Globus pallidus (tissue), 1 donor: ENCODE data around the gene STEAP2.
"Not testable (repeated sequence)": the region's sequence is repeated elsewhere in the genome, so short reads cannot be mapped to it uniquely, and the experiment has no call there.

Experiments used
- DNase-seq: peaks from one replicate; pipeline ENCODE4 v3.0.0-alpha.2; 2015; ENCODE audit warnings: low spot score

The STEAP2 gene

DNA sequence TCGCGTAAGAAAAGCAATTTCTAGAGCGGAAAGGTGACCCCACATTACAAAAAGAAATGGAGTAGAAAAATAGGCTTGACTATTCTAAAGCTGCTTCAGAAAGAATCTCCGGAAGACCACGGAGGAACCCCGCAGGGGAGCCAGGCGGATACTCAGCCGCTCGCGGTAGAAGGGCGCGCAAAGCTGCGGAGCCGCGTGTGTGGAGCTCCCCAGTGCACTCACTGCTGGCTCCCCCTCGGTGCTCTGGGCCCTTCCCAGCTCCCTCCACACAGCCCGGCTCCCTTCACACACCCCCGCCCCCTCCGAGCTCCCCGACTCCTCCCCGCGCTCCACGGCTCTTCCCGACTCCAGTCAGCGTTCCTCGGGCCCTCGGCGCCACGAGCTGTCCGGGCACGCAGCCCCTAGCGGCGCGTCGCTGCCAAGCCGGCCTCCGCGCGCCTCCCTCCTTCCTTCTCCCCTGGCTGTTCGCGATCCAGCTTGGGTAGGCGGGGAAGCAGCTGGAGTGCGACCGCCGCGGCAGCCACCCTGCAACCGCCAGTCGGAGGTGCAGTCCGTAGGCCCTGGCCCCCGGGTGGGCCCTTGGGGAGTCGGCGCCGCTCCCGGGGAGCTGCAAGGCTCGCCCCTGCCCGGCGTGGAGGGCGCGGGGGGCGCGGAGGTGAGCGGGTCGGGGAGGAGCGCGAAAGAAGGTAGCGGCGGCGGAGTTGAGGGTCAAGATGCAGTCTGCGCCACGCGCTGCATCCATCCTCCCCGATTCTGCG is at the start of gene STEAP2:
Gene STEAP2 (plus strand): TSS at position 350 of the 758 bp plus-strand sequence. CDS start 13,343 bp downstream, outside the sequence.
- DNase-seq = peak; percentile 64

DNA sequence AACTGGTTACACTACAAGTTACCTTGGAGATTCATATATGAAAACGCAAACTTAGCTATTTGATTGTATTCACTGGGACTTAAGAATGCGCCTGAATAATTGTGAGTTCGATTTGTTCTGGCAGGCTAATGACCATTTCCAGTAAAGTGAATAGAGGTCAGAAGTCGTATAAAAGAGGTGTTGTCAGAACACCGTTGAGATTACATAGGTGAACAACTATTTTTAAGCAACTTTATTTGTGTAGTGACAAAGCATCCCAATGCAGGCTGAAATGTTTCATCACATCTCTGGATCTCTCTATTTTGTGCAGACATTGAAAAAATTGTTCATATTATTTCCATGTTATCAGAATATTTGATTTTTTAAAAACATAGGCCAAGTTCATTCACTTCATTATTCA is 48.0 kb upstream of the STEAP2 start:
- DNase-seq = no peak

DNA sequence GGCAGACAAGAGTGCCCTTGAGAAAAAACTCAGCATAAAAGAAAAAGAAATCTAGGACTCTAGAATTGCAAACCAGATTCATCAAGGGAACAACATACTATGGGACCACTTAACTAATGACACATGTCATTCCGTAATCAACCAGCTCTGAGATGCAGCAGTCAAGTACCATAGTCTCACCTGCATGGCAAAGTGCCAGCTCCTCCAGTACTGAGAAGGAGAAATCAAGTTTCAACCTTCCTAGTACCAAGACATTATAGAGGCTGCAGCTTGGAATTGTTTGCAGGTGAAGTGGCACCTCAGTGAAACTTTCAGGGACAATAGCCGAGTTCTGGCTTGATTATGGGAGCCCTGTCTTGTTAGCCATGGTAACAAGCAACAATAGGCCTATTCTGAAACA is 45.8 kb upstream of the STEAP2 start:
- no peak for DNase-seq

DNA sequence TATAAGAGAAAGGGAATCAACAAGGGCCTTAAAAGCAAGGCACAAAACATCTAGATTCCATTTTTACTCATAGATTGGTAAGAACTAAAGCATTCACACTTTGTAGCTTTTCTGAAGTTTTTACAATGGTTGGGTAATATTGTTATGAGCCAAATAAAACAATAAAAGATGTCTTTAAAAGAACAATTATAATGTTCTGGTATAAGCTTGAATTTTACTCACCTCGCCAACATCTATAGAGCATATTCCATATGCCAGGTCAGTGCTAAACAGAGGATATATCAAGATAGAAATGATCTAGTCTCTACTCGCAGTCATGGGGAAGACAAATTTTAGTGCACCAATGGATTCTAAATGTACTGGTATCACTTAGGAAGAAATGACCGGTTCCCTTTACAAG is 45.4 kb upstream of the STEAP2 start:
- DNase-seq = no peak

DNA sequence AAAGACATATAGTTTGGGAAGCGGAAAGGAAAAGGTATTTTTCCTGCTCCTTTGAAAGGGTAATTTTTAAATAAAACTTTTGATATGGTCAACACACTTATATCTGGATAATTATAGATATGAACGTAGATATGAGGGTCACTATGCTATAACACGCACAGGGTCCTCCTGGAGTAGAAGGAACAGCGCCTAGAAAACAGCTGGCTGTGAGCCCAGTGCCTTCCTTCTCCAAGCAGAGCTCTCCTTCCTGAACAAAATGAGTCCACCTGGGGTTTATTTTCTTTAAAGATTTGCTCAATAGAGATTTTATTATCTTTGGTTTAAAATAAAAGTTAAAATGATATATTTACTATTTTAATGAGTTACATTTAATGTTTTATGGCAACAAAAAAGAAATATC is 44.2 kb upstream of the STEAP2 start:
- no peak for DNase-seq

DNA sequence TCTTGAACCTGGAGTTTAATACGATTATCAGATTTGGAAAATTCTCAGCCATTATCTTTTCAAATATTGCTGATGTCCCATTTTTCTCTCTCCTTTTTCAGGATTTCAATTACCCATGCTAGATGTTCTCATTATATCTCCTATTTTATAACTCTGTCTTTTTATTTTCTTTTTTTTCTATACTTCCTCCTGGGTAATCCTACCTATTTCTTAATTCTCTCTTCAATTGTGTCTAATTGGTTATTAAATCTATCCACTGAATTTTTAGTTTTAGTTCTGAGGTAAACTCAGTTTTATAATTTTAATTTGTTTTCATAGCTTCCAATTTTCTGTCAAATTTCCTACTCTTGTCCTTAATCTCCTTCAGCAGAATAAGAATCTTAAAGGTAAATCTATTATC is 41.6 kb upstream of the STEAP2 start:
- DNase-seq = no peak

DNA sequence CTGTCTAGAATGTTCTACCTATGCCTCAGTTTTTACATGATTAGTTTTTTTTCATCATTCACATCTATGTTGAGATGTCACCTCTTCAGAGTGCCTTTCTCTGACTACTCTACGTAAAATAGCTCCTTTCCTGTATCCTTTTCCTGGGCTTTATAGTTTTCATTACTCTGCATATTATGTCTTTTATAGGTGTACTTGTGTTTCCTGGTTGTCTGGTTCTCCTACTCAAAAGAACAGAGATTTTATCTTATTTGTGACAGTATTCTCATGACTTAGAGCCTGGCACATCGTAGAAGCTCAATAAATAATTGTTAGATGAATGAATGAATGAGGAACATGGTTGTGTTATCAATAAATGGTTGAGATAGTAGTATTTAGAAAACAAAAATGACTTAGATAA is 39.4 kb upstream of the STEAP2 start:
- no peak for DNase-seq

DNA sequence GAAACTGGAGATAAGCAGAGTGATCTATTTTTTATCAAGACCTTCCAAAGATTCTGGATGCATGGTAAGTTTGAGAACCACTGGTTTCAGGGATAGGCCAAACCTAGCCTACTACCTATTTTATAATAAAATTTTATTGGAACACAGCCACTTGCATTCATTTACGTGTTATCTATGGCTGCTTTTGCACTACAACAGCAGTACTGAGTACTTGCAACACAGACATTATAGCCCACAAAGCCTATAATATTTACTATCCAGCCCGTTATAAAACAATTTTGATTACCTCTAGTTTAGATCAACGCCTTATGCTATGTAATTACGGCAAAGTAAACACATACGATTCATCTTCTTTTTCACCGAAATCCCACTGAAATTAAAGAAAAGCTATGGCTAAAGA is 38.9 kb upstream of the STEAP2 start:
- no peak for DNase-seq

DNA sequence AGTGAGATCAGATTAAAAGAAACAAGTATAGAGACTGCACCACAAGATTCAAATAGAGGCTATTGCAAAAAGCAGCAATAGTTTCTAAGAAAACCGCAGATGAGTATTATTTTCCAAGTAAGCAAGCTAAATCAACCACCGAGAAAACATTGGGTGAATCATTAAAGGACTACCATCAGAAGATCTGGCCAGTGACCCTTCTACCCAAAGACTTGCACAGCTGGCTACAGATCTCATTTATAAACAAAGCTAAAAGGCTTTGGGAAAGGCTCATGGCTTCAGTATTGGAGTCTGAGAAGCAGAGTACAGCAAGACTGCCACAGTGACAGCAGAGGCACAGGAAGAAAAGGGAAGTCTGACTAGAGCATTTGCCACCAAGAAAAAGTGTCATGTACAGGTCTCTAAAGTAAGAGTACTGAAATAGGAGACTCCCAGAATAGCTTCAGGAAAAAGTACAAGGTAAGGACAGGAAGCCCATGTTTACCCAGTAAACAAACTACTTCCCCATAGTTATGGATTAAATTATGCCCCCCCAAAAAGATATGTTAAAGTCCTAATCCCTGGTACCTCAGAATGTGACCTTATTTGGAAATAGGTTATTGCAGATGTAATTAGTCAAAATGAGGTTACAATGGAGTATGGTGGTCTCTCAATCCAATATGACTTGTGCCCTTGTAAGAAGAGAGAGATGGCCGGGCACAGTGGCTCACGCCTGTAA is 38.3 kb upstream of the STEAP2 start:
- no peak for DNase-seq

DNA sequence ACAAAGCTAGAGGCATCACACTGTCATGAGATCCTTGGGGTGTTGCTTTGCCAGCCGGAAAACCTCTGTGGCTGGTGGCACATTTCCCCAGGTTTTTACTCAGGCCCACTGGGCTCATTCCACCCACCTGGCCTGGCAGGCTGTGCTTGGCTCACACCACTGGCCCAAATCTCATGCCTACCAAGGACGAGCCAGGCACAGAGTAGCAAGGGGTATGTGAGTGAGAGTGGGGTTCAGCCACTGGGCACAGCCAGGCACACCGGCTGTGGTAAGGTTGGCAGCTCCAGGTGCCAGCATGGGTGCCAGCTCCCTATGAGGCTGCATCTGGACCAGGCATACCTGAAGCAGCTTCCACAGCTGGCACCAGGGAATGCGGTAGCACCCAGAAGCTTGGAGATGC is 35.9 kb upstream of the STEAP2 start:
- DNase-seq = no peak

DNA sequence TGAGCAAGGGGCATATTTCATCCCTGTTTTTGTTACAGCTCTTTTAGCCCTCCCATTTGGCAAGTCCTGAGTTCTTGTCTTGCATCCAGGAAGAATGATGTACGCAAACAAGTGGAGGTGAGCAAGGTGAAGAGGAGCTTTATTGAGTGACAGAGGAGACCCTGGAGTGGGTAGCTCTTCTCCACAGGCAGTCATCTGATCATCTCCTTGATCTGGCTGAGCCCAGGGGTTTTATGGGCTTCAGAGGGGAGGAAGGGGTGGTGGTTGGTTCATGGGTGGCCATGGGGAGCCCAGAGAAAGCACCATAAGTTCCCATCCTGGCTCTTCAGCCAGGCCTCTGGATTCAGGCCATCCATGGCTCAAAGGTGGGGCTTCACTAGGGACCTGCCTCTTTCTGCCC is 35.3 kb upstream of the STEAP2 start:
- no peak for DNase-seq

DNA sequence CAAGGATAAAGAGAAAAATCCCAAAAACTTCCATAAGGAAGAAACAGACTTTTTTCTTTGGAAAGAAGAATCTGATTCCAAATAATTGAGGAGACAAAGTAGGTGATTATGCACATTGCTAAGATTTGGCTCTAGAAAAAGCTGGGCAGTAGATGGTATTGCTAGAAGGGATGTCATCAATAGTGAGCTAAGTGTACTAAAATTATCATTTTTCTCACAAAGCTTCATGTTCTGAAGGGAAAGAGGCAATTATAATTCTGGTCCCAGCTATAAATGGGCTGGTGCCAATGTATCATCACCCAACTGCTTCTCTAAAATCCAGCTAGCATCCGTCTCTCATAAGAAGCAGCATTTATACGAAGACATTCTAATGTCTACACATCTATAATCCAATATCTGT is 33.4 kb upstream of the STEAP2 start:
- no peak for DNase-seq

DNA sequence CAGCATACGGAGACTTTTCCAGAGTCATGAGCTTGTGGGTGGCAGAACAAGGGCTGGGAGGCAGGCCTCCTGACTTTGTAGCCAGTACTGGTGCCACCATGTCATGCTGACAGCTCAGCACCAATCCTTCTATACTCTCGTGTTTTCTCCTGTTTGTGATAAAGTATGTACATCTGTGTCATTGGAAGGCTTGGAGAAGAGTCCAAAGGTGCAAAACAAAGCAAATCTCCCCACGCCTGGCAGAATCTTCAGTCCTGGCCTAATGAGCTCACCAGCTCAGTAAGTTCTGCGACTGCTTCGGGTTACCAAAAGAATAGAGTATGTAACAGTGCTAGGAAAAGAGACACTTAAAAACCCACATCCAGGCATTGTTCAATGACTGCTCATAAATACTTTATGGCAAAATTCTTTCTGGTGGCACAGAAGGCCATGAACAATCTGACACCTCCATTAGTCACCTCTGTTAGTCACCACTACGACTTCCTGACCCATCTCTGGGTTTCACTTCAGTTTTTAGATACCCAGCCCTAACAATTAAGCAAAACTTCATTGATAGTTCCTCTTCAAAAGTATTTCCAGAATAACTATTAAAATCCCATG is 32.8 kb upstream of the STEAP2 start:
- DNase-seq = no peak

DNA sequence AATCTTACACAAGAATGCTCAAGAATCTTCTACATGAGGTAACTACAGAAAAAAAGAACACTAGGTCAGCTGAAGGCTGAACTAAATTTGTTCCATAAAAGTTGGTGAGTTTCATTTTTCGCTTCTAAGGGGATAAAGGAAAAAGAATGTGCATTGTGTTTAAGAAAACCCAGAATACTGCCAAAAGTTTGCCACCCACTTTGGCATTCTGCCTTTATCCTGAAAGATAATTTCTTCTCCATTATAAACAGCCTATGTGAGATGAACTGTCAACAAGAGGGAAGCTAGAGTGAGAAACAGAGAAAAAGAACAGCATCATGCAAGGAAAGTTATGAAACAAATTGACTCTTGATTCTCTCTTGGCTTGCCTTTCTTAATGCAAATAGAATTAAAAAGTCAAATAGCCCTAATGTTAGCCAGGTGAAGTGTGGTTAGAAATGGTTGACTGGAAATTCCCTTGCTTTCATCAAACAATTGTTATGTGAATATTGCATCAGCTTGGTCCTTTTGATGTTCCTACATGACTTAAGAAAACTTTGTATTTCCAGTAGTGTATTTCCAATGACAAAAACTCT is 31.4 kb upstream of the STEAP2 start:
- DNase-seq = no peak

DNA sequence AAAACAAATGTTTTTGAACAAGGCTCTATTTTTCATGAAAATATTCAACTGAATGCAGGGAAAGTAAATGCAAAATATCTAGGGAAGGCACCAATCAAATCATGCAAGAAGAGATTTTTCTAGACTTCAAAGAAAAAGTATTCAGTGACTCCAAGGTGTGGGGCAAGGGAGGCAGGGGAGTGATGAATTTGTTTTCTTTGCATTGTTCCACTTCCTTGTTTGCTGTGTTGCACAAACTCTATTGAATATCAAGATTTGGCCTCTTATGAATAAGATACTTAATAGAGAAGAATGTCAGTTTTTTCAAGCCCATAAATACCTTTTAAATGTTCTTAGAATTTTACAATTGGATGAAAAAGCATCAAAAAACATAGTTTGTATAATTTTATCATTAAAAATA is 30.9 kb upstream of the STEAP2 start:
- DNase-seq = no peak

DNA sequence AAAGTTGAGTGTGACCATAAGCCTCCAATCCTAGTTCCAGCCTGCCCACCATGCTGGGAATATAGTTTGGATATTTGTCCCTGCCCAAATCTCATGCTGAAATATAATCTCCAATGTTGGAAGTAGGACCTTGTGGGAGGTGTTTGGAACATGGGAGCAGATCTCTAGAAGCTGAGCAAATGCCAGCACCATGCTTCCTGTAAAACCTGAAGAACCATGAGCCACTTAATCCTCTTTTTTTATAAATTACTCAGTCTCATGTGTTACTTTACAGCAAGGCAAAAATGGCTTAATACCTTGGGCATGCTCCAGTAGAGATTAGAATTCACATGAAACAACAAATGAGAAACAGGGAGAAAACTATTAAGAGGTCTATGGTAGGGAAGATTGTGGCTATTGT is 30.1 kb upstream of the STEAP2 start:
- no peak for DNase-seq

DNA sequence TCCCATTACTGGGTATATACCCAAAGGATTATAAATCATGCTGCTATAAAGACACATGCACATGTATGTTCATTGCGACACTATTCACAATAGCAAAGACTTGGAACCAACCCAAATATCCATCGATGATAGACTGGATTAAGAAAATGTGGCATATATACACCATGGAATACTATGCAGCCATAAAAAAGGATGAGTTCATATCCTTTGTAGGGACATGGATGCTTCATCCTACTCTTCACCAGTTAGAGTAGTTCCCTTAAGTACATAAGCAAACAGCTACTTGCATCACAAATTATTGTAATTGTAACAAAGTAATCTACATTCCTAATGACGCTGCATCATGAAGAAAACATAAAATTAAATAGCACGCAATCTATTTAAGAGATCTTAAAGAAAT is 25.2 kb upstream of the STEAP2 start:
- DNase-seq = not testable (repeated sequence)

DNA sequence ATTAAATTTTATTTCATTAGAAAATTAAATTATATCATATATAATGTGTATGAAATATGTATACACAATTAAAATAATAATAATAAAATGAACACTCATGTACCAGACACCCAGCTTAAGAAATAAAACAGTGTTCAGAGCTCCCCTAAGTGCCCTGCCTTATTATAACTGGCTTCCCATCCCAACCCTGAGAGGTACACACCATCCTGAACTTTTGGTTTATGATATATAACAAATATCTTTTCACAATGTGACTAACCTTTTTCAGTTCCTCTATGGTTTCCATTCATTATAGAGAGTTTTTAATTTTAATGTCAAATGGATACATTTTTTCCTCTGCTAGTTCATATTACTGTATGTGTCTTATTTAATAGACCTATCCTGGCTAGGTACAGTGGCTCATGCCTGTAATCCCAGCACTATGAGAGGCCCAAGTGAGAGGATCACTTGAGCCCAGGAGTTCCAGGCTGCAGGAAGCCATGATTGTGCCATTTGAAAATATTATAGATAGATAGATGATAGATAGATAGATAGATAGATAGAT is 24.0 kb upstream of the STEAP2 start:
- DNase-seq = no peak

DNA sequence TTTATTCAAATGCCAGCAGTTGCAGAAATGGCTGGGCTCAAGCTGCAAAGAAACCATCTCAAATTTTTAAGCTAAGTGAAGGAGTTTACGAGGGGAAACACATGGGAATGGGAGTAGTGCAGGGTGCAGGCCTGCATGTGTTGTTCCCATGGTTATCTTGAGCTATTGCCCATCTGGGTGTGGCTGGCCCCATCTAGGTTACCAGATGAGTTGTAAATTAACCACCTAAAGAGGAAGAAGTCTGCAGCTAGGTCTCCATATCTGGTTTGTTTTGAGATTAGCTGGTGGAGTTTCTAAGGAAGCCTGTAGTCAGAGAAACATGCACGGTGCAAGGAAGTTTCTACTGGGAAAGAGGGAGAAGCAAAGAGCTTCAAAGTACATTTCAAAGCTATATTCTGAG is 23.3 kb upstream of the STEAP2 start:
- no peak for DNase-seq

DNA sequence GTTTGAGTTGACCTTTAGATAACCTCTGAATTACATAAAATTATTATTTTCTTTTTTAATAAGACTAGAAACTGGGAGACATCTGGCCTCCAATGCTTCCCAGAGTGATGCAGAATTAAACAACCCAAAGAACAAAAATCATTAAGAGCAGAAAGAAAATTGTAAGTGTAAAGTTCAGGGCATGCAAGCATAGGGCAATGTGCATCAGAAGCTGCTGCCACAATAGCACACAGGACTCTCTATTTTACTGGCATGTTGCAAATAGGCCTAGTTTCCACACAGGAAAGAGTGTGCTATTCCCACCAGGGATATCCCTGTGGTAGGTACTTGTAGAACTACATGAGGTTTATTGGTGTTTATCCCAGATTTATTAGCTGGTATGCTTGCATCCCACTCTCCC is 20.5 kb upstream of the STEAP2 start:
- no peak for DNase-seq

DNA sequence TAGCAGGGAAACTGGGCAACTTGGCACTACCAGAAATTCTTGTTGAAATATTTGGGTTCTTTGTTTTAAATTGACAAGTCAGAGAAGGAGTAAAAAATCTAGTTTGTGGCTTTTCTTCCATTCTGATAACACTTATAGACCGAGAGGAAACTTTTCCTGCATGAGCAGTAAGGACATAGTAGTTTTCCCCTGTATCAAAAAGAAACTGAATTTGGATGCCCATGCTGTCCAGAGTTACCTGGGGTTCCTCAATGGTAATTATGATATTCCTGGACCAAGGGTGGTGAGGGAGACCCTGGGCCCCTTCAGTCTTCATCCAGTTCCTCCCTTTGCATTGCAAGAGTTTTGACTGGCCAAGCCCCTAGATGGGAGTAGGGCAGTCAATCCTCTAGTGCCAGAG is 19.9 kb upstream of the STEAP2 start:
- DNase-seq = no peak

DNA sequence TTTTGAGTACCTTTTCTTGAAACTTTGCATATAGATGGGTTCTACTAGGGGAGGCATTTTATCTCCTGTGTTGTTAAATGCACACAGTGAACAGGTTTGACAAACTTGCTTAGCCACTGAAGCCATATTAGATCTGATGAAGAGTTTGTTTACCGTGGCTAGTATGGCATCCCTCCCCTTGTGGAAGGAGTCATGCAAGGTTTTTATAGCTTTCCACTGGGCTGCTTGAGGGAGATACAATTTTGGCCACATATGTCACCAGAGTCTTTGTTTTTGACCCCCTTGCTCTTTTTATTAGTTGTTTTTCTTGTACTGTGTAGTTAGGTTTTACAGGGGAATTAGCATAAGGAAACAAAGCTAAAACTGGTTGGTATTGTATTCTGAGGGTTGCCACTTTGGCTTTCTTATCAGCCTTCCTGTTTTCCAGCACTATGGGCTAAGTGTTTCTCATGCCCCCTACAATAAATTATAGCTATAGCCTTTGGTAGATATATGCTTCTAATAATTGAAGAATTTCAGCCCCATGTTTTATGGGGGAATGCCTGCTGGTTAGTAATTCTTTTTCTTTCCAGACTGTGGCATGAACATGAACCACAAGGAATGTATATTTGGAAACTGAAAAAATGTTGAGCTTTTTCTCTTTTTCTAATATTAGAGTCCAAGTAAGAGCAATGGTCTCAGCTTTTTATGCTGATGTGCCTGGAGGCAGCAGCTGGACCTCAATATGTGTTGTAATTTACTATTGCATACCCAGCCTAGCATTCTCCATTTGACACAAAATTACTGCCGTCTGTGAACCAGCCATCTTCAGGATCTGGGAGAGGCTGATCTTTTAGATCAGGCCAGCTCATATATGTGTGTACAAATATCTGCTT is 18.4 kb upstream of the STEAP2 start:
- DNase-seq = no peak
